Mucosa of rectum (tissue), 2 donors: ENCODE data around the gene GPR150.

Experiments
- H3K27ac ChIP-seq, 2 donors: one replicate each; pipeline ENCODE4 v1.7.0; 2013; ENCODE audit warnings: inconsistent platforms in 2 of 2, low read depth in 2 of 2, low read length in 2 of 2
- H3K27me3 ChIP-seq, 2 donors: one replicate each; pipeline ENCODE4 v1.7.0; 2013; ENCODE audit warnings: low read length in 2 of 2; ENCODE audit not compliant: control insufficient read depth in 2 of 2, insufficient read depth in 2 of 2
- H3K36me3 ChIP-seq, 2 donors: one replicate each; pipeline ENCODE4 v1.7.0; 2013; ENCODE audit warnings: low read length in 2 of 2; ENCODE audit not compliant: control insufficient read depth in 2 of 2, insufficient read depth in 2 of 2
- H3K4me1 ChIP-seq, 2 donors: one replicate each; pipeline ENCODE4 v1.7.0; 2013; ENCODE audit warnings: low read length in 2 of 2, mild to moderate bottlenecking in 1 of 2; ENCODE audit not compliant: control insufficient read depth in 2 of 2, insufficient read depth in 2 of 2
- H3K4me3 ChIP-seq, 2 donors: one replicate each; pipeline ENCODE4 v1.7.0; 2013; ENCODE audit warnings: low read length in 2 of 2
- H3K9ac ChIP-seq, 2 donors: one replicate each; pipeline ENCODE4 v1.7.0; 2013; ENCODE audit warnings: low read length in 2 of 2, low read depth in 1 of 2, mild to moderate bottlenecking in 1 of 2
- H3K9me3 ChIP-seq, 2 donors: one replicate each; pipeline ENCODE4 v1.7.0; 2013; ENCODE audit warnings: low read length in 2 of 2; ENCODE audit not compliant: control insufficient read depth in 2 of 2
- donor health status: healthy.
- donor health status: Normal muscosa, but diverticular disease.

GPR150 gene

DNA sequence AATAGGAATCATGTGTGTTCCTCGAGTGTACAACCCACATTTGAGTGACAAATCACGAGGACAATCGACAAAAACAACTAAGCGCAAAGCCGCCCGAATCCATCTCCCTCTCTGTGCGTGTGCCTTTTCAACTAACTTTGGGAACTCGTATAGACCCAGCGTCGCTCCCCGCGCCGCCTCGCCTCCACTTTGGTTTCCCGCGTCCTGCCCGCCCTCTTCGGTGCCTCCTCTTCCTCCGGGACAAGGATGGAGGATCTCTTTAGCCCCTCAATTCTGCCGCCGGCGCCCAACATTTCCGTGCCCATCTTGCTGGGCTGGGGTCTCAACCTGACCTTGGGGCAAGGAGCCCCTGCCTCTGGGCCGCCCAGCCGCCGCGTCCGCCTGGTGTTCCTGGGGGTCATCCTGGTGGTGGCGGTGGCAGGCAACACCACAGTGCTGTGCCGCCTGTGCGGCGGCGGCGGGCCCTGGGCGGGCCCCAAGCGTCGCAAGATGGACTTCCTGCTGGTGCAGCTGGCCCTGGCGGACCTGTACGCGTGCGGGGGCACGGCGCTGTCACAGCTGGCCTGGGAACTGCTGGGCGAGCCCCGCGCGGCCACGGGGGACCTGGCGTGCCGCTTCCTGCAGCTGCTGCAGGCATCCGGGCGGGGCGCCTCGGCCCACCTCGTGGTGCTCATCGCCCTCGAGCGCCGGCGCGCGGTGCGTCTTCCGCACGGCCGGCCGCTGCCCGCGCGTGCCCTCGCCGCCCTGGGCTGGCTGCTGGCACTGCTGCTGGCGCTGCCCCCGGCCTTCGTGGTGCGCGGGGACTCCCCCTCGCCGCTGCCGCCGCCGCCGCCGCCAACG is at the start of gene GPR150:
Gene GPR150, plus strand, starts transcription at position 58 of the 840 bp plus-strand sequence. Its CDS starts 189 bp downstream, at position 247.
- peak within 1 kb of the TSS; percentile 11 to 57 for H3K27ac ChIP-seq
- no peaks in the 10 kb centered on the region for H3K36me3 ChIP-seq
- no peaks in the 10 kb centered on the region for H3K9me3 ChIP-seq
- peak within 1 kb of the TSS; percentile 52 to 58 for H3K9ac ChIP-seq
- H3K4me3 ChIP-seq = peak within 1 kb of the TSS; percentile 68 to 80
- H3K27me3 ChIP-seq = no peaks in the 10 kb centered on the region
- H3K4me1 ChIP-seq = peaks cover 7 to 13% of the 10 kb centered on the region in 2 donors

DNA sequence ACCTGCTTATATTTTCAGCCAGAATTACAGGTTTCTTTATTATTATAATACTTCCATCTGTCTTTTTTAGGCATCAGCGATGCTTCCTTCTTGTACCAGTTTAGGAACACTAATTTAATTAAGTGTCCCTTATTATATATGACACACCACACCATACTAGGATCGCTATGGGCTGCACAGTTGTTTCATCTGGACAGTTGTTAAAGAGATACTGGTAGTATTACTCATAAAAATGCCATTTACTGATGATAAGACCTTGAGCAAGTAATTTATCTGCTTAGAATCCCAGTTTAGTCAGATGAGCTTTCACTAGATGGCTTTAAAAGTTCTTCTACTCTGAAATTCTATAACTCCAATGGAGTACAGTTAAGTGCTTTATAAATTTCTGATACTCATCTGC is 47.9 kb upstream of the GPR150 start:
- no peak overlapping the region for H3K9ac ChIP-seq
- H3K36me3 ChIP-seq = peaks cover 0 to 5% of the 10 kb centered on the region in 2 donors
- H3K4me3 ChIP-seq = no peak overlapping the region
- no peaks in the 10 kb centered on the region for H3K27me3 ChIP-seq
- no peaks in the 10 kb centered on the region for H3K4me1 ChIP-seq
- no peak overlapping the region for H3K27ac ChIP-seq
- no peaks in the 10 kb centered on the region for H3K9me3 ChIP-seq

DNA sequence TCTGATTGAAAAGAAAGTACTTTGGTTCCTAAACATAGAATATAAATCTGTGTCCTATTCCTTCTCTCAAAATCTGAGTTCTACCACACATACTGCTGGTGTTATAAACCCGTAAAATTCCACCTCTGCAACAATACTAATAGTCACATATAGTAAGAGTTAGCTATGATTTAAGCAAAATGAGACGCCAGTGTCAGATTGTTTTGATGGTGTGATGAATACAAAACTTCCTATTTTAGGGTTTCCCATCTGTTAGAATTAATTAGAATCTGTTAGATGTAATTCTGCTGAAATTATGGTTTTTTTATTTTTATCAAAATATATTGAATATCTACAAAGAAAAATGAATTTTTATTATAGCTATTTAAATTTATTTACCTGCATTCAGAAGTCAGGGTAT is 38.3 kb upstream of the GPR150 start:
- Histone ChIP-seq H3K36me3 (no peaks in the 10 kb centered on the region), H3K27me3 (no peaks in the 10 kb centered on the region), H3K9ac (no peak overlapping the region), H3K9me3 (no peaks in the 10 kb centered on the region), H3K4me1 (no peaks in the 10 kb centered on the region), H3K27ac (no peak overlapping the region), H3K4me3 (no peak overlapping the region)

DNA sequence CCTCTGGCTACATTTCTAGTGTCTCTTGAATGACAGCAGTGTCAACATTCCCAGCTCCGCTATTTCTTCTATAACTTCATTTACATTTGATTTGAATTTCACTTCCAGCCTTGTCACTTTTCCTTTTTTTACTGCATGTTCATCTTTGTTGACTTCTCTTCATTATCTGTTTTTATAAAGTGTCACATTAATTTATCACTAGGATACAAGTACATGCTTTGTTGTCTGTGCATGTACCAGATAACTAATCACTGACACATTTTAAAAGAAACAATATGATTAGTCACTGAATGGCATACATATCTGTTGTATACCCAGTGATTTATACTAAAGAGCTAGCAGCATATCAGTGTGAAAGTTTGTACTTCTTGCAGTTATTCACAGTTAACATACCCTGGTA is 35.9 kb upstream of the GPR150 start:
- no peak overlapping the region for H3K9ac ChIP-seq
- H3K9me3 ChIP-seq = no peaks in the 10 kb centered on the region
- no peaks in the 10 kb centered on the region for H3K27me3 ChIP-seq
- H3K27ac ChIP-seq = no peak overlapping the region
- no peak overlapping the region for H3K4me3 ChIP-seq
- H3K36me3 ChIP-seq = no peaks in the 10 kb centered on the region
- H3K4me1 ChIP-seq = no peaks in the 10 kb centered on the region

DNA sequence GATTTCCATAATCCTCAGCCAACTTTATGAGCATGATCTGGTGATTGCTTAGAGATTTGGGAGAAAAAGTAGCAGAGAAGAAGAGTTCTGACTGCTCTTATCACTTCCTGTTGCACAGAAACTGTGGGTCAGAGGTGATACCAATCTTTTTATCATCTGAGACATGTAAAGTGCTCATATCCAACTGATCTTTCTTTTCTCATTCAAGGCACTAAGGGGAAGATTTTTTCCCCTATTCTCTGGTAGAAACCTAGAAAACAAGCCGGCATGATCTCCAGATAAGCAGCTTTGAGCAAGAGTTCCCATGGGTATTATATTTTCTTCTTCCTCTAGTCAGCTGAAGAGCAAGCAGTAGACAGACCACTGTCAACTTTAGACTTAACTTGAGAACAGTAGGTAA is 29.0 kb upstream of the GPR150 start:
- Histone ChIP-seq H3K9me3 (no peaks in the 10 kb centered on the region), H3K4me1 (no peaks in the 10 kb centered on the region), H3K27ac (no peak overlapping the region)

DNA sequence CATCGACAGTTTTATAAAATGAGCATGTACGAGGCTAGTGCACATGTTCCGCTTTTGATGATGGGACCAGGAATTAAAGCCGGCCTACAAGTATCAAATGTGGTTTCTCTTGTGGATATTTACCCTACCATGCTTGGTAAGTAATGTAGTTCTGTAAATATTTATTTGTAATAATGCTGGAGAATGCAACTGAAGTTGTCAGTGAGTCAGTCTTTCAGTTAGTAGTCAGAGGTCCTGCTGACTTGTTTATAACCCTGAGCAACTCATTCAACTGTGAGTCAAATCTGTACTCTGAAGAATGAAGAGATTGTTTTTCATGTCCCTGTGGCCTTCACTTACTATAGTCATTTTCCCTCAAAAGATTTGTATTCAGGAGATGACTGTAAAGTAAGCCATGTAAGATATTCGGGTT is 28.4 kb upstream of the GPR150 start:
- Histone ChIP-seq H3K4me3 (no peak overlapping the region), H3K27me3 (no peaks in the 10 kb centered on the region), H3K4me1 (no peaks in the 10 kb centered on the region), H3K9ac (no peak overlapping the region), H3K27ac (no peak overlapping the region), H3K9me3 (no peaks in the 10 kb centered on the region), H3K36me3 (no peaks in the 10 kb centered on the region)

More for the DNA sequence above, 29.0 kb upstream of the GPR150 start:
- Histone ChIP-seq H3K27me3 (no peaks in the 10 kb centered on the region), H3K9ac (no peak overlapping the region), H3K4me3 (no peak overlapping the region), H3K36me3 (no peaks in the 10 kb centered on the region)

DNA sequence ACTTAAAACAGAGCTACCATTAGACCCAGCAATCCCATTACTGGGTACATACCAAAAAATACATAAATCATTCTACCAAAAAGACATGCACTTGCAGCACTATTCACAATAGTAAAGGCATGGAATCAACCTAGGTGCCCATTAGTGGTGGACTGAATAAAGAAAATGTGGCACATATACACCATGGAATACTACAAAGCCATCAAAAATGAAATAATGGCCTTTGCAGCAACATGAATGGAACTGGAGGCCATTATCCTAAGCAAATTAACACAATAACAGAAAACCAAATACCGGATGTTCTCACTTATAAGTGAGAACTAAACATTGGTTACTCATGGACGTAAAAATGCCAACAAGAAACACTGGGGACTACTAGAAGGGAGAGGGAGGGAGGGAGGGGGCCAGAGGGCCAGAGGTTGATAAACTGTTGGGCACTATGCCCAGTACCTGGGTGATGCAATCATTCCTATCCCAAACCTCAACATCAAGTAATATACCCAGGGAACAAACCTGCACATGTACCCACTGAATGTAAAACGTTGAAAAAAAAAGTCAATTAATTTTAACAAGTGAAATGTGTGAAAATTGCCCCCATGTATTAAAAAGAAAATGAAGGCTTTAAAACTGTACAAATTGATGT is 24.5 kb upstream of the GPR150 start:
- H3K4me1 ChIP-seq = no peaks in the 10 kb centered on the region
- H3K27me3 ChIP-seq = no peaks in the 10 kb centered on the region
- no peak overlapping the region for H3K4me3 ChIP-seq
- no peak overlapping the region for H3K9ac ChIP-seq
- no peaks in the 10 kb centered on the region for H3K9me3 ChIP-seq
- H3K36me3 ChIP-seq = no peaks in the 10 kb centered on the region
- H3K27ac ChIP-seq = no peak overlapping the region

DNA sequence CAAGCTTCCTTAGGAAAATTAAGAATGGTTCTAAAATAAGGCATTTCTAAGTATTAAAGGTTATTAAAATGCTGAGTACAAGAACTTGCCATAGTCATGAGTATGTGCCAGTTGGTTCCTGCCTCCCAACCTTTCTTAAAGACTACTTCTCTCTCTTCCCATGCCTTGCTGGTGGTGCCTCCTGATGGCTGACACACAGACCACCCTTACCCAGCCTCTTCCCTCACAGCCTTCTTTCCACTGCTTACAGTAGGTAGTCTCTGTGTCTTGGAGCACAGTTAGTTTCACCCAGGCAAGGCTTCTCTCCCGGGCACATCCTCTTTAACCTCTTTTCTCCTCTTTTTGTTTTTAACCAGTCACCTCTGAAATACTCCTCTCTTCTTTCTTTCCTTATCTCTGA is 20.6 kb upstream of the GPR150 start:
- H3K9ac ChIP-seq = no peak overlapping the region

DNA sequence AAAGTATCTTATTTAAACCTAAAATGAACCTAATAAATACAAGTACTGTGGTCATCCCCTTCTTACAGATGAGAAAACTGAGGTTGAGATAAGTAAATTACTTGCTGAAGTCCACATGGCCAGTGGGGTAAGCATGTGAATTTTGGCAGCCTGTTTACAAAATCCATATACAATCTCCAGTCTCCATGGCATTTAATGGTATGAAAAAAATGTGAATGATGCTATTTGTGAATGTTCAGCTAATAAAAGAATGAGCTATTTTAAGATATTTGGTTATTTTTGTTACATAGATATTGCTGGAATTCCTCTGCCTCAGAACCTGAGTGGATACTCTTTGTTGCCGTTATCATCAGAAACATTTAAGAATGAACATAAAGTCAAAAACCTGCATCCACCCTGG is 19.3 kb upstream of the GPR150 start:
- H3K4me1 ChIP-seq = no peaks in the 10 kb centered on the region
- no peaks in the 10 kb centered on the region for H3K27me3 ChIP-seq
- peaks cover 0 to 2% of the 10 kb centered on the region in 2 donors for H3K36me3 ChIP-seq
- H3K4me3 ChIP-seq = no peak overlapping the region
- no peaks in the 10 kb centered on the region for H3K9me3 ChIP-seq
- no peak overlapping the region for H3K9ac ChIP-seq
- H3K27ac ChIP-seq = no peak overlapping the region

More for the DNA sequence above, 20.6 kb upstream of the GPR150 start:
- no peaks in the 10 kb centered on the region for H3K27me3 ChIP-seq
- no peaks in the 10 kb centered on the region for H3K4me1 ChIP-seq
- no peak overlapping the region for H3K27ac ChIP-seq
- peaks cover 0 to 2% of the 10 kb centered on the region in 2 donors for H3K36me3 ChIP-seq
- H3K9me3 ChIP-seq = no peaks in the 10 kb centered on the region
- H3K4me3 ChIP-seq = no peak overlapping the region

DNA sequence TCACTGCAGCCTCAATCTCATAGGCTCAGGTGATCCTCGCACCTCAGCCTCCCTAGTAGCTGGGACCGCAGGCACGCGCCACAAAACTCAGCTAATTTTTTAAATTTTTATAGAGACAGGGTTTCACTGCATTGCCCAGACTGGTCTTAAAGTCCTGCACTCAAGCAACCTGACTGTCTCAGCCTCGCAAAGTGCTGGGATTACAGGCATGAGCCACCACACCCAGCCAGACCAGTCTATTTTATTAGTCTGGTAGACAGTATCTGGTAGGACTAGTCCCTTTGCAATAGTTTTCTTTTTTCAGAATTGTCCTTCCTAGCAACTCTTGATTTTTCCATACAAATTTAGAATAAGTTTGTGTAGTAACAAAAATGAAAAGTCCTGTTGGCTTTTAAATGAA is 14.1 kb upstream of the GPR150 start:
- H3K27me3 ChIP-seq = no peaks in the 10 kb centered on the region
- no peaks in the 10 kb centered on the region for H3K4me1 ChIP-seq
- no peaks in the 10 kb centered on the region for H3K9me3 ChIP-seq
- H3K36me3 ChIP-seq = peaks cover 0 to 2% of the 10 kb centered on the region in 2 donors
- H3K27ac ChIP-seq = no peak overlapping the region
- H3K9ac ChIP-seq = no peak overlapping the region
- H3K4me3 ChIP-seq = no peak overlapping the region
